Naive thymus-derived CD8-positive, alpha-beta T cell (primary cell): Measurements from ENCODE around the gene ZBTB43. TPM values are rescaled to one million over a fixed set of nuclear protein-coding genes. Genes with fewer than 3 reads are reported as not detected.
A peak's percentile ranks its signal among the peaks of the same experiment; 100 is the strongest.
"Not testable (repeated sequence)": the region's sequence is repeated elsewhere in the genome, so short reads cannot be mapped to it uniquely, and the experiment has no call there.

Experiments
- ATAC-seq, 2 donors: fragments of 150-1000 bp; cut with Tn5 transposase in 1 of 2; sonication (Bioruptor Pico), chemical (Tn5 transposase) in 1 of 2; 1 replicate in 1 of 2; 2 replicates in 1 of 2; pipeline ENCODE4 v1.10.0; 2021; ENCODE audit warnings: mild to moderate bottlenecking in 2 of 2, moderate library complexity in 2 of 2
- POLR2A ChIA-PET: fragments of 350-600 bp; sonication (Branson Sonifier 250); formaldehyde crosslinking; loops from one replicate; lab custom pipeline; 2021; ENCODE audit warnings: antibody characterized with exemption; lab: Charles Lee
- DNase-seq, 10 donors: peaks; one replicate each; pipeline versions ENCODE4 v3.0.0 to v3.0.0-alpha.2; 2020 to 2022
- H3K27ac Mint-ChIP-seq, 10 donors: one replicate each; pipeline ENCODE4 v1.8.0; 2020 to 2022; ENCODE audit warnings: mild to moderate bottlenecking in 10 of 10, mixed read lengths in 10 of 10, moderate library complexity in 4 of 10, inconsistent platforms in 1 of 10
- H3K27me3 Mint-ChIP-seq, 5 donors: one replicate each; pipeline ENCODE4 v1.8.0; 2021 to 2022; ENCODE audit warnings: mixed read lengths in 5 of 5
- H3K36me3 Mint-ChIP-seq, 3 donors: one replicate each; pipeline ENCODE4 v1.8.0; 2020 to 2022; ENCODE audit warnings: mixed read lengths in 3 of 3, mild to moderate bottlenecking in 2 of 3, inconsistent platforms in 1 of 3
- H3K4me1 Mint-ChIP-seq, 4 donors: one replicate each; pipeline ENCODE4 v1.8.0; 2021 to 2022; ENCODE audit warnings: mixed read lengths in 4 of 4
- H3K4me3 Mint-ChIP-seq, 10 donors: one replicate each; pipeline ENCODE4 v1.8.0; 2020 to 2022; ENCODE audit warnings: mild to moderate bottlenecking in 10 of 10, mixed read lengths in 10 of 10, moderate library complexity in 6 of 10, inconsistent platforms in 1 of 10
- H3K9me3 Mint-ChIP-seq, 9 donors: one replicate each; pipeline ENCODE4 v1.8.0; 2020 to 2022; ENCODE audit warnings: mixed read lengths in 9 of 9, mild to moderate bottlenecking in 3 of 9, inconsistent platforms in 1 of 9, moderate library complexity in 1 of 9
- polyA plus RNA-seq, 3 donors: library from polyadenylated mRNA; unstranded; fragments of 300-500 nt; fragmentation: Illumina TruSeq; gene quantifications; one replicate each; pipeline ENCODE4 v1.2.3, GENCODE V29; 2021
- total RNA-seq, 8 experiments: library from RNA in 2 of 8; stranded (reverse) in 2 of 8; gene quantifications; one replicate each; pipeline ENCODE4 v1.2.3 and lab custom pipeline; 2021 to 2026

ZBTB43 gene
- total and polyA plus RNA-seq, 5 experiments from 2014 or later = 6.9 to 29.3 (median 14.9) TPM

DNA sequence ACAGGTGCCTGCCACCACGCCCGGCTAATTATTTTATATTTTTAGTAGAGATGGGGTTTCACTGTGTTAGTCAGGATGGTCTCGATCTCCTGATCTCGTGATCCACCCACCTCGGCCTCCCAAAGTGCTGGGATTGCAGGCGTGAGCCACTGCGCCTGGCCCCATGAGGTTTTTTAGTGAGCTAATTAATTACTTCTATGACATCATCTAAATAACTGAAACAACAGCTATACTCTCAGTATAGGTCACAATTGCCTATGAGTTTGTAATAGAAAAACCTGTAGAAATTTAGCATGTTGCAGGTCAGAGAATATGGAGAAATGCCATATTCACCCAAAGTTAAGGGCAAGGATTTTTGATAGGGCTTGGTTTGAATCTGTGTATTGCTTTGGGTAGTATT, 12.8 kb downstream of the ZBTB43 start:
- peaks cover 39 to 81% (median 74%) of the 10 kb centered on the region in 3 donors for H3K36me3 Mint-ChIP-seq
- POLR2A ChIA-PET = interaction anchor here (1.4 kb wide), 1 partner anchor 13 kb away, joined by 7 read pairs; the partner anchor contains the start of gene ZBTB43
- H3K4me1 Mint-ChIP-seq = peaks cover 11 to 43% (median 35%) of the 10 kb centered on the region in 4 donors
- H3K4me3 Mint-ChIP-seq, DNase-seq, H3K27me3 Mint-ChIP-seq, H3K27ac Mint-ChIP-seq, ATAC-seq: not testable (repeated sequence)
- H3K9me3 Mint-ChIP-seq = peaks cover 1 to 50% (median 32%) of the 10 kb centered on the region in 9 donors

DNA sequence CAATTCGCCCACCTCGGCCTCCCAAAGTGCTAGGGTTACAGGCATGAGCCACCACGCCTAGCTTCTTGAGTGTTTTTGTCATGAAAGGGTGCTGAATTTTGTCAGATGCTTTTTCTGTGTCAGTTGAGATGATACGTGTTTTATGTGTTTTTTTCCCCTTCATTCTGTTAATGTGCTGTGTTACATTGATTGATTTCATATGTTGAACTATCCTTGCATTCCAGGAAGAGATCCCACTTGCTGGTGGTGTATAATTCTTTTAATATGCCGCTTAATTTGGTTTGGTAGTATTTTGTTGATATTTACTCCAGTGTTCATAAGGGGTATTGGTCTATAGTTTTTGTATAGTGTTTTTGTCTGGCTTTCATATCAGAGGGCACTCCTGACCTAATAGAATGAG, 13.6 kb downstream of the ZBTB43 start:
- ATAC-seq (no peak), DNase-seq (no peak)
- H3K27ac Mint-ChIP-seq = no peak overlapping the region
- POLR2A ChIA-PET = no interaction called here
- H3K36me3 Mint-ChIP-seq = peaks cover 34 to 79% (median 68%) of the 10 kb centered on the region in 3 donors
- H3K9me3 Mint-ChIP-seq = peaks cover 1 to 47% (median 32%) of the 10 kb centered on the region in 9 donors
- H3K27me3 Mint-ChIP-seq = no peaks in the 10 kb centered on the region
- H3K4me3 Mint-ChIP-seq = no peak overlapping the region
- H3K4me1 Mint-ChIP-seq = peaks cover 11 to 46% (median 33%) of the 10 kb centered on the region in 4 donors

- peaks cover 13 to 52% (median 36%) of the 10 kb centered on the region in 4 donors for H3K4me1 Mint-ChIP-seq
- ATAC-seq (no peak), DNase-seq (no peak)
- POLR2A ChIA-PET = interaction anchor here (0.6 kb wide), 1 partner anchor 59 kb away, joined by 3 read pairs; no protein-coding TSS in a partner anchor
- H3K9me3 Mint-ChIP-seq = peaks cover 1 to 43% (median 32%) of the 10 kb centered on the region in 9 donors
- H3K4me3 Mint-ChIP-seq = no peak overlapping the region
- H3K27ac Mint-ChIP-seq = no peak overlapping the region
- H3K36me3 Mint-ChIP-seq = peaks cover 30 to 76% (median 59%) of the 10 kb centered on the region in 3 donors
- no peaks in the 10 kb centered on the region for H3K27me3 Mint-ChIP-seq
Measured at GRCh38 chr9:126819482-126819881, 14.6 kb downstream of the ZBTB43 start.

GRCh38 chr9:126822278-126822677, 17.4 kb downstream of the ZBTB43 start:
- ATAC-seq (no peak), DNase-seq (no peak)
- Mint-ChIP-seq H3K36me3 (peaks cover 16 to 70% (median 41%) of the 10 kb centered on the region in 3 donors), H3K4me1 (peaks cover 20 to 51% (median 49%) of the 10 kb centered on the region in 4 donors), H3K27me3 (no peaks in the 10 kb centered on the region), H3K4me3 (peak overlapping the region in 2 of 10 donors; percentile 33 to 34), H3K9me3 (peaks cover 0 to 25% (median 15%) of the 10 kb centered on the region in 9 donors), H3K27ac (peak overlapping the region in 5 of 10 donors; percentile 7 to 79 (median 31))
- POLR2A ChIA-PET = no interaction called here

GRCh38 chr9:126822873-126823272, 18.0 kb downstream of the ZBTB43 start:
- H3K27me3 Mint-ChIP-seq = no peaks in the 10 kb centered on the region
- ATAC-seq = no peak
- no peak for DNase-seq
- peaks cover 20 to 50% (median 48%) of the 10 kb centered on the region in 4 donors for H3K4me1 Mint-ChIP-seq
- peak overlapping the region in 2 of 10 donors; percentile 30 to 63 for H3K27ac Mint-ChIP-seq
- peaks cover 16 to 68% (median 36%) of the 10 kb centered on the region in 3 donors for H3K36me3 Mint-ChIP-seq
- peaks cover 0 to 21% (median 15%) of the 10 kb centered on the region in 9 donors for H3K9me3 Mint-ChIP-seq
- peak overlapping the region in 1 of 10 donors; percentile 8 for H3K4me3 Mint-ChIP-seq
- POLR2A ChIA-PET = no interaction called here

DNA sequence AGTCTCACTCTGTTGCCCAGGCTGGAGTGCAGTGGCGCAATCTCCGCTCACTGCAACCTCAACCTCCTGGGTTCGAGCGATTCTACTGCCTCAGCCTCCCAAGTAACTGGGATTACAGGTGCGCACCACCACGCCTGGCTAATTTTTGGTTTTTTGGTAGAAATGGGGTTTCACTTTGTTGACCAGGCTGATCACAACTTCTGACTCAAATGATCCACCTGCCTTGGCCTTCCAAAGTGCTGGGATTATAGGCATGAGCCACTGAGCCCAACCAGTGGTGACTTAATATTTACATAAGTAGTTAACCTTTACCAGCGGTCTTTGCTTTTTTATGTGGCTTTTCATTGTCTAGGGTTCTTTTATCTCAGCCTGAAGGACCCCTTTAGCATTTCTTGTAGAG, 19.2 kb downstream of the ZBTB43 start:
- peaks cover 22 to 52% (median 48%) of the 10 kb centered on the region in 4 donors for H3K4me1 Mint-ChIP-seq
- ATAC-seq, H3K4me3 Mint-ChIP-seq, DNase-seq, POLR2A ChIA-PET, H3K27me3 Mint-ChIP-seq: not testable (repeated sequence)
- peaks cover 0 to 11% (median 6%) of the 10 kb centered on the region in 9 donors for H3K9me3 Mint-ChIP-seq
- H3K27ac Mint-ChIP-seq = peak overlapping the region in 1 of 10 donors; percentile 8
- peaks cover 9 to 60% (median 28%) of the 10 kb centered on the region in 3 donors for H3K36me3 Mint-ChIP-seq

DNA sequence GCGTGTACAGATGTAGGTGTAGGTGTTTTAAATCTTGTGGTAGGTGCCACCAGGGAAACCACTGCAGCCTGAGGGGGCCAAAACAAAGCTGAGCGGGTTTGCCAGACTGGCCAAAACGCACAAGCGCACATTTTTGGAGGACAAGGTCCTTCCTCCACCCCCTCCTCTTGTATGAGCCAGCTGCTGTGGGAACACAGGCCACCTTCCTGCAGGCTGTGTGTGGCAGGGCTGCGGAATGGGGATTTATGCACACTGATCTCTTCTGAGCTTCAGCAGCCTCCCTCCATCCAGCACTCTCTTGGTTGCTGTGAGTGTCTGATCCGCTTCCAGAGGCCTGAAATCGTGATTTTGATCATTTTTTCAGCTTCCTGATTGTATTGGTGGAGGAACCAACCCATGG, 22.4 kb downstream of the ZBTB43 start:
- Mint-ChIP-seq H3K36me3 (peaks cover 5 to 61% (median 8%) of the 10 kb centered on the region in 3 donors), H3K4me3 (no peak overlapping the region), H3K9me3 (no peaks in the 10 kb centered on the region), H3K27ac (no peak overlapping the region), H3K4me1 (peaks cover 19 to 47% (median 36%) of the 10 kb centered on the region in 4 donors), H3K27me3 (no peaks in the 10 kb centered on the region)
- POLR2A ChIA-PET = no interaction called here
- ATAC-seq = no peak
- DNase-seq = no peak

DNA sequence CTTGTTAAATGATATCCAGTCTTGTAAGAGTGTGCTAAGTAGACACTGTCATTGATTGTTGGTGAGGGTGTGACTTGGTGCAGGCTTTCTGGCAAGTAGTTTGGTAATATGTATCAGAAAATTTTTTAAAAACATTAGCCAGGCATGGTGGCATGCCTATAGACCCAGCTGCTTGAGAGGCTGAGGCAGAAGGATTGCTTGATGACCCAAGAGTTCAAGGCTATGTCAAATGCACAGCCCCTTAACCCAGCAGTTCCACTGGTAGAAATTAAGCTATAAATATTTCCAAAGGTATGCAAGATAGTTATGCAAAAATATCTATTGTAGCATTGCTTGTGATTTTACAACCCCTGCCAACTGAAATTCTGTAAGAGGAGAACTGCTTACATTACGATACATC, 24.2 kb downstream of the ZBTB43 start:
- H3K4me3 Mint-ChIP-seq = no peak overlapping the region
- H3K27me3 Mint-ChIP-seq = no peaks in the 10 kb centered on the region
- H3K4me1 Mint-ChIP-seq = peaks cover 23 to 46% (median 36%) of the 10 kb centered on the region in 4 donors
- no peak for ATAC-seq
- no peak for DNase-seq
- peaks cover 14 to 66% (median 24%) of the 10 kb centered on the region in 3 donors for H3K36me3 Mint-ChIP-seq
- H3K27ac Mint-ChIP-seq = no peak overlapping the region
- POLR2A ChIA-PET = interaction anchor here (0.6 kb wide), 1 partner anchor 33 kb away, joined by 3 read pairs; no protein-coding TSS in a partner anchor
- H3K9me3 Mint-ChIP-seq = no peaks in the 10 kb centered on the region

GRCh38 chr9:126830827-126831226, 26.0 kb downstream of the ZBTB43 start:
- Mint-ChIP-seq H3K36me3 (peaks cover 14 to 65% (median 32%) of the 10 kb centered on the region in 3 donors), H3K4me1 (peaks cover 19 to 43% (median 37%) of the 10 kb centered on the region in 4 donors), H3K27me3 (no peaks in the 10 kb centered on the region), H3K9me3 (no peaks in the 10 kb centered on the region), H3K4me3 (no peak overlapping the region), H3K27ac (no peak overlapping the region)
- ATAC-seq = no peak
- POLR2A ChIA-PET = no interaction called here
- no peak for DNase-seq

DNA sequence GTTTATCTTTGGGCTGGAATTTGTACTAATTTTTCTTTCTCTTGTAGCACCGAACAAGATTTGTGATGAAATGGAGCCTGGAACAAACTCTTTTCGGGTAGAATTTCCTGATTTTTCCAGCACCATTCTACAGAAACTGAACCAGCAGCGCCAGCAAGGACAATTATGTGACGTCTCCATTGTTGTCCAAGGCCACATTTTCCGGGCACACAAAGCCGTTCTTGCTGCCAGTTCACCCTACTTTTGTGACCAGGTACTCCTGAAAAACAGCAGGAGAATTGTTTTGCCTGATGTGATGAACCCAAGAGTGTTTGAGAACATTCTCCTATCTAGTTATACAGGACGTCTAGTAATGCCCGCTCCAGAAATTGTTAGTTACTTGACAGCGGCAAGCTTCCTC, 27.6 kb downstream of the ZBTB43 start:
- H3K4me3 Mint-ChIP-seq = no peak overlapping the region
- H3K4me1 Mint-ChIP-seq = peaks cover 21 to 48% (median 39%) of the 10 kb centered on the region in 4 donors
- H3K27me3 Mint-ChIP-seq = no peaks in the 10 kb centered on the region
- H3K27ac Mint-ChIP-seq = no peak overlapping the region
- POLR2A ChIA-PET = no interaction called here
- no peaks in the 10 kb centered on the region for H3K9me3 Mint-ChIP-seq
- H3K36me3 Mint-ChIP-seq = peaks cover 9 to 66% (median 29%) of the 10 kb centered on the region in 3 donors
- ATAC-seq = no peak
- DNase-seq = no peak

DNA sequence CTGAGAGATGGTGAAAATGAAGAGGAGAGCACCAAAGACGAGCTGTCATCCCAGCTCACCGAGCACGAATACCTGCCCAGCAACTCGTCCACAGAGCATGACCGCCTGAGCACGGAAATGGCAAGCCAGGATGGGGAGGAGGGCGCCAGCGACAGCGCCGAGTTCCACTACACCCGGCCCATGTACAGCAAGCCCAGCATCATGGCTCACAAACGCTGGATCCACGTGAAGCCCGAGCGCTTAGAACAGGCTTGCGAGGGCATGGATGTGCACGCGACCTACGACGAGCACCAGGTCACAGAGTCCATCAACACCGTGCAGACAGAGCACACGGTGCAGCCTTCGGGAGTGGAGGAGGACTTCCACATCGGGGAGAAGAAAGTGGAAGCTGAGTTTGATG, 28.2 kb downstream of the ZBTB43 start:
- H3K9me3 Mint-ChIP-seq = no peaks in the 10 kb centered on the region
- peaks cover 21 to 52% (median 42%) of the 10 kb centered on the region in 4 donors for H3K4me1 Mint-ChIP-seq
- POLR2A ChIA-PET = no interaction called here
- no peak overlapping the region for H3K4me3 Mint-ChIP-seq
- ATAC-seq (no peak), DNase-seq (no peak)
- H3K36me3 Mint-ChIP-seq = peaks cover 9 to 69% (median 29%) of the 10 kb centered on the region in 3 donors
- H3K27ac Mint-ChIP-seq = peak overlapping the region in 4 of 10 donors; percentile 21 to 80 (median 30)
- no peaks in the 10 kb centered on the region for H3K27me3 Mint-ChIP-seq

GRCh38 chr9:126833710-126834345, 29.0 kb downstream of the ZBTB43 start:
- H3K4me1 Mint-ChIP-seq = peaks cover 18 to 52% (median 42%) of the 10 kb centered on the region in 4 donors
- ATAC-seq = no peak
- POLR2A ChIA-PET = no interaction called here
- H3K36me3 Mint-ChIP-seq = peaks cover 9 to 70% (median 27%) of the 10 kb centered on the region in 3 donors
- no peak overlapping the region for H3K4me3 Mint-ChIP-seq
- no peak for DNase-seq
- H3K27me3 Mint-ChIP-seq = no peaks in the 10 kb centered on the region
- H3K27ac Mint-ChIP-seq = peak overlapping the region in 1 of 10 donors; percentile 24
- H3K9me3 Mint-ChIP-seq = no peaks in the 10 kb centered on the region

GRCh38 chr9:126834672-126835071, 29.8 kb downstream of the ZBTB43 start:
- ATAC-seq = no peak
- no peak for DNase-seq
- Mint-ChIP-seq H3K27me3 (no peaks in the 10 kb centered on the region), H3K9me3 (no peaks in the 10 kb centered on the region), H3K27ac (peak overlapping the region in 2 of 10 donors; percentile 6 to 23), H3K4me1 (peaks cover 23 to 52% (median 38%) of the 10 kb centered on the region in 4 donors), H3K4me3 (no peak overlapping the region), H3K36me3 (peaks cover 9 to 73% (median 29%) of the 10 kb centered on the region in 3 donors)
- POLR2A ChIA-PET = no interaction called here
